HS-27A (cell line): ENCODE results near the gene CHST11.

Source experiments
- DNase-seq: peaks from one replicate; pipeline ENCODE4 v3.0.0-alpha.2; 2012; ENCODE audit warnings: low read depth, missing footprints

CHST11 gene

GRCh38 chr12:104480826-104481440, 24.2 kb downstream of the CHST11 start:
- peak; percentile 11 for DNase-seq

GRCh38 chr12:104482113-104482512, 25.4 kb downstream of the CHST11 start:
- DNase-seq = no peak

GRCh38 chr12:104482748-104483147, 26.0 kb downstream of the CHST11 start:
- no peak for DNase-seq

GRCh38 chr12:104484079-104484478, 27.3 kb downstream of the CHST11 start:
- no peak for DNase-seq

- no peak for DNase-seq
These were observed 29.1 kb downstream of the CHST11 start for GRCh38 chr12:104485651-104486362.

- DNase-seq = no peak
These were observed 29.6 kb downstream of the CHST11 start for GRCh38 chr12:104486363-104486750.

GRCh38 chr12:104486943-104487819, 30.4 kb downstream of the CHST11 start:
- DNase-seq = no peak

- DNase-seq = no peak
These were observed 31.6 kb downstream of the CHST11 start for GRCh38 chr12:104488374-104488773.

GRCh38 chr12:104490186-104490585, 33.4 kb downstream of the CHST11 start:
- DNase-seq = no peak

- no peak for DNase-seq
These were observed 34.1 kb downstream of the CHST11 start for GRCh38 chr12:104490850-104491249.

- DNase-seq = no peak
These were observed 36.7 kb downstream of the CHST11 start for GRCh38 chr12:104493496-104493895.

GRCh38 chr12:104494137-104494792, 37.5 kb downstream of the CHST11 start:
- DNase-seq = no peak

GRCh38 chr12:104494793-104495158, 38.0 kb downstream of the CHST11 start:
- DNase-seq = no peak

- DNase-seq = no peak
These were observed 39.0 kb downstream of the CHST11 start for GRCh38 chr12:104495786-104496185.

- no peak for DNase-seq
These were observed 39.6 kb downstream of the CHST11 start for GRCh38 chr12:104496336-104496735.

- DNase-seq = no peak
These were observed 41.6 kb downstream of the CHST11 start for GRCh38 chr12:104498211-104498801.

GRCh38 chr12:104499668-104500332, 43.1 kb downstream of the CHST11 start:
- no peak for DNase-seq

GRCh38 chr12:104501115-104501514, 44.4 kb downstream of the CHST11 start:
- DNase-seq = no peak

GRCh38 chr12:104501660-104502059, 44.9 kb downstream of the CHST11 start:
- no peak for DNase-seq

- DNase-seq = no peak
These were observed 45.5 kb downstream of the CHST11 start for GRCh38 chr12:104502217-104502616.

- DNase-seq = no peak
These were observed 45.9 kb downstream of the CHST11 start for GRCh38 chr12:104502638-104503037.
